HG02973 (cell line): Measurements from ENCODE around the gene CBY3.
"Not testable (repeated sequence)": the region's sequence is repeated elsewhere in the genome, so short reads cannot be mapped to it uniquely, and the experiment has no call there.

ENCODE experiments used
- ATAC-seq: cut with Tn5 transposase; IDR thresholded peaks from one replicate; pipeline ENCODE4 v1.9.1; 2021; ENCODE audit warnings: moderate library complexity; ENCODE audit not compliant: unreplicated experiment

The CBY3 gene

DNA sequence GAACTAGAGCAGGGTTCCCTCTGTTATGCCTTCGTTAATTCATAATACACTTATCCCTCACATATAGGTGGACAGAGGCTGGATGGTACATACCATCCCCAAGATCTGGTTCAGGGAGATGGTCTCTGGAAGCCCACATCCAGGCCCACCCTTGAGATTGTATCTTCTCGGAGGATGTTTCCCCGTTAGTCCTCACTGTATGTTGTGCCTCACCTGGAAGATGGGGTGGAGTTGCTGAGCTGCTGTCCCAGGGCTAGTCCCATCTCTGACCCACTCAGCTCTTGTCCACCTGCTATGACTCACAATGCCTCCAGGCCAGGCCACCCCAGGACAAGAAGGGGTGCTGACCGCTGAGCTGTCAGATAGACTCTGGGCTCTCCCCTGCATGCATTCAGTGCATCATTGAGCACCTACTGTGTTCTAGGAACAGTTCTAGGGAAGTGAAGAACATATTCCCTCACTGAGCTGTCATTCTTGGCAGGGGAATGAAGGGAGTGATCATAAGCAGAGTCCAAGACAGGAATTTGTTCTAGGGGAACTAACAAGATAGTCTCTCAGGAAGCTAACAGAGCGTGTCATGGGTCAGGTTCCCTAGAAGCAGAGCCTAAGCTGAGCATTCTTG is at the start of gene CBY3:
TSS of gene CBY3 (minus strand) at position 255 of the 622 bp plus-strand sequence. CDS start at position 139, 116 bp downstream.
- ATAC-seq: no peak

GRCh38 chr5:179730356-179730755 is 49.5 kb upstream of the CBY3 start:
- ATAC-seq: no peak

DNA sequence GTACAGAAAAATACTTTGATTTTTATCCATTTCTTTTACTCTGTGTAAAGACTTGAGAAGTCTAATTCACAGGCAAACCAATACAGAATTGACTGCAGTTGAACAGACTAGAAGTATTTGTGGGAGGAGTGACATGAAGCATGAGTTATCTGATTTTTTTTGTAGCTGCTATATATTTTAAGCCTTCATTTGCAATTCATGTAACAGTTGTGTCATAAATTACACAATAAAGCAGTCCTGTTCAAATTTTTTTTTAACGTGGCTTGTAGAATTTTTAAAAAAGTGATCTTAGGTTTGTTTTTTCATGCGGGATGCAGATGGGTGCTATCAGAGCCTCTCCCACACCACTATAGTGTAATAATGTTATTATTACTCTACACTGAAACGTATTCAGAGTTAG is 48.9 kb upstream of the CBY3 start:
- no peak for ATAC-seq

DNA sequence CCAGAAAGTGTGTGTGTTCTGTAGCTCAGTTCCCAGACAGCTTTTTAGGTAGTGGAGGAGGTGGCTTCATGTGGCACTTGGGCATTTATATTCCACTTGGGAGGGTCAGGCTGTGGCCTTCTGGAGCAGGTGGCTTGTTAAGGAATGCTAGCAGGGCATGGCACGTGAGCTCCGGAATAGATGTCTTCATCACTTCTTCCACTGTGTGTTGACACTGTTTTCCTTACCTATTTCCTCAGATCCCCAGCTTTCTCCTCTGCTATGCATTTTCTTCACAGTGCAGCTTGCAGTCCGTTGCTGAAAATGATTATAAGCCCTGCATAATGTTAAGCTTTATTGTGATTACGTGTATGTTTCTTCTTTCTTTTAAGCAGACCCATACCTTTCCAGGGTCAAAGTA is 48.5 kb upstream of the CBY3 start:
- ATAC-seq: no peak

DNA sequence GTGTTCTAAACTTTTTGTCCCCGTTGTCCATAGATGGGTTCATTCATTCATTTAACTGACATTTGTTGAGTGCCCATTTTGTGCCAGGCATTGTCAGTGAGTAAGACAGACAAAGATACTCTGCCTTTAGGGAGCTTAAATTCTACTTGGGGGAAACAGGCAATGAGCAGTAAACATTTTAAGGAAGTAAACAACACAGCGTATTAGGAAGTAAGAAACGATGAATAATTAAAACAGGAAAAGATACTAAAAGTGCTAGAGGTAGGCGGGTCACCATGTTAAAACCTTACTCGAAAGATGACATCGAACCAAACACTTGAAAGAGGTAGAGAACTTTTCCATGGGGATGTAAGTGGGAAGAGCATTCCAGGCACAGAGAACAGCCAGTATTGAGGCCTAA is 46.3 kb upstream of the CBY3 start:
- no peak for ATAC-seq

DNA sequence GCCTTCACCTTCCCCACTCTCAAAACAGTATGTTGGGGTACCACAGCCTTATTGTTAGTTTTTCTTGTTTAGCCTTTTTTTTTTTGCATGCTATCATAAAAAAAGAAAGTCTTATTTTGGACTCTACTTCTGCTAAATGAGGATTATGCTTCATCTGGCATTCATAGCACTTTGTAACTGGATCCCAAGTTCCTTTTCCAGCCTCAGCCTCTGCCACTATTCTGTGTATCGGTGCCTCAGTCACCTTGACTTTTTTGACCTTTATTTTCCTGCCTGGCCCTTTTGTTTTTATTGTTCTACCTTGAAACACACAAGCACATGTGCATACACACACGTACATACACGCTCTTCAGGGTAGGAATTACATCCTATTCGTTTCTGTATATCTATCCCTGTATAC is 43.3 kb upstream of the CBY3 start:
- no peak for ATAC-seq

GRCh38 chr5:179720222-179720621 is 39.4 kb upstream of the CBY3 start:
- no peak for ATAC-seq

GRCh38 chr5:179716286-179716685 is 35.5 kb upstream of the CBY3 start:
- no peak for ATAC-seq

DNA sequence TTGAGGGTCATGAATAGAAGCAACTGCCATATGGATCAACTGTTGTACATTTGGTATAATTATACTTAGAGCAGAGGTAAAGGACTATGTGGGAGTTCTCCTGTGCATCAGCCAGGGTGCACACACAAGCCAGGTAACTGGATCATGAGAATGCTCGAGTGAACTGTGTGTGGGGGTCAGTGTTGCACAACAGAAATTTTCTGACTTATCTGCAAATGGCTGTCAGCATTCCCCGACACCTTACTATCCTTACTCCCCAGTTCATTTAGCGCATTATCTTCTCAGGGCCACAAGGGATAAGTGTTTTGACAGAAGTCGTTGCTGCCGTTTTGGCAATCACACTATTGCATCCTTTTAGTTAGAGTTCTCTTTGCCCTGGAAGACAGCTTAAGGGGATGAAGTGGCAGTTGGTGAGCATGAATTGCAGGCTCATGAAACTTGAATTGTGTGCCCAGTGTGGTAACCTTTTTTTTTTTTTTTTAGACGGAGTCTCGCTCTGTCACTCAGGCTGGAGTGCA is 19.6 kb upstream of the CBY3 start:
- ATAC-seq: no peak

DNA sequence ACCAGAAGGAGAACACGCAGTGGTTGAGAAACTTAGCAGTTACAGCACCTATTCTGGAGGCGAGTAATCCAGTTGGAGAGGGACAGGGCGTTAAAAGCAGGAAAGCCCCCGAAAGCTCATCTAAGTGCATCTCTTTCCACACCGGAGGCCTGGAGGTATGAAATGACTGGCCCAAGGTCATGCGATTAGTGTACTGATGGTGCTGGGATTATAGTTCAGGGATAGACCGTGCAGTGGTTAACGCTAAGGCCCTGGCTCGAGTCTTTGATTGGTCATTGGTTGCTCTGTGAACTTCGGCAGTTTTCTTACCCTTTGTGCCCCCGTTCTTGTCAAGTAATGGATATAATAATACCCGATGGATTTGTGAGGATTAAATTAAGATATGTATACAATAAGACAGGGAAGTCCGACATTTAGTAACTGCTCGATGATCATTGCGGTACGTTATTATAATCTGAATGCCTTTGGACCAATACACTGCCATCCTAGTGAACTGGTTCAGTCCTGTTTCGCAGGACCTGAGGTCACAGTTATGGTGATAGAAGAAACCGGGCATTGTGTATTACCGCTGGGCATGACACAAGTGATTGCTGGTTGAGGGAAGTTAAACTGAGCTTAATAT is 18.9 kb upstream of the CBY3 start:
- no peak for ATAC-seq

- ATAC-seq: no peak
Measured at GRCh38 chr5:179698935-179699615, 18.2 kb upstream of the CBY3 start, which contains the start of gene CANX. Gene CANX (plus strand): TSS chr5:179698967. CDS start chr5:179705682, 6,715 bp downstream.

DNA sequence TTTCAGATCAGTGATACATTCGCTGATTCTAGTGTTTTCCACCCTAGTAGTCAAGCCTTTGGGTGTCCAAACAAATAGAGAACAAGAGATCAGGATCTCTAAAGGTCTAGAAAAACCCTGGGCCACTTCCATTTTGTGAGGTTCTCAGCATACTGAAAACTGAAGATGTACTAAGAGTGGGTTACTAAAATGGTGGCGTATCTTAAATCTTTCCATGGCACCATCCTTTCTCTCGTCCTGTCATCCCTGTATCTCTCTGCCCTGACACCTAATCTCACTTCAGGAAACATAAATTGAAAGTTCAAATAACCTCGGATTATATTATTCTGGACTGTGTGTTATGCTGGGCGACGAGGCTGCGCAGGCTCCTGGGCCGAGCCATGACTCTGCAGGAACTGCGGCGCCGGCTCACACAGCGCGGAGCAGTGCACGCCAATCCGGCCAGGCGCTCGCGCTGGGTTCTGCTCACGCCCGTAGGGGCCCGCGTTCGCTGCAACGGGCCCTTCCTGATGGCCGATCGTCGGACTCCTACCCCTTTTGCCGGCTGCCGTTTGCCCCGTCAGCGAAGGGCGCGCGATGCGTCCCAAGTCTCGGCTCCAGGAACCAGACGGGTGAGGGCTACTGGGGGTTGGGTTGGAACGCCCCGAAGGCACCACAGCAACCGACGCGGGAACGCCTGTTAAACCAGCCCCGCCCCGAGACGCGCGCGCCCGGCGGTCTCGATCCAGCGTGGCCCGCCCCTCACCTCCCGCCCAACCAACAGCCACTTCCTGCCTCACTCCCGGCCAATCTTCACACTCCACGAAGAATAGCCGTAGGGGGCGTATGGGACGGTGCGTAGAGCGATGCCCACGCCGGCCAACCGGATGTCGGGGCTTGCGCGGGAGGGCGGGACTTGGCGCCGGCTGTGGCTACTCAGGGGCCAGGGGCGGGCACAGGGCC is 17.4 kb upstream of the CBY3 start:
- peak; percentile 85 for ATAC-seq

GRCh38 chr5:179697543-179697942 is 16.7 kb upstream of the CBY3 start:
- not testable (repeated sequence) for ATAC-seq

GRCh38 chr5:179697108-179697507 is 16.3 kb upstream of the CBY3 start:
- no peak for ATAC-seq

DNA sequence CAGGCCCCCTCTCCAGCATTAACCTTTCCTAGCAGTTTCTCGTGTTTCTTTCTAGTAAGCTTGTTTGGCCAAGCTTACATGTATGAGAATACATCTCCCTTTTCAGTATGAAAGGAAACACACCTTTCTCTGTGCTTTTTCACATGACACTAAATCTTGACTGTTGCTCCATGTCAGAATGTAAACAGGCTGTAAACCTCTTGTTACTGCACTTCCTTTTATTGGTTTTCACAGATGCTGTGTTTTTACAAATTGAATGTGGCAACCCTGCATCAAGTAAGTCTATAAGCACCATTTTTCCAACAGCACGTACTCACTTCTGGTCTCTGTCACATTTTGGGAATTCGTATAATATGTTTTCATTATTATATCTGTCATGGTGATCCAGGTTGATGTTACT is 15.8 kb upstream of the CBY3 start:
- no peak for ATAC-seq

- no peak for ATAC-seq
Measured at GRCh38 chr5:179694561-179694960, 13.7 kb upstream of the CBY3 start.

DNA sequence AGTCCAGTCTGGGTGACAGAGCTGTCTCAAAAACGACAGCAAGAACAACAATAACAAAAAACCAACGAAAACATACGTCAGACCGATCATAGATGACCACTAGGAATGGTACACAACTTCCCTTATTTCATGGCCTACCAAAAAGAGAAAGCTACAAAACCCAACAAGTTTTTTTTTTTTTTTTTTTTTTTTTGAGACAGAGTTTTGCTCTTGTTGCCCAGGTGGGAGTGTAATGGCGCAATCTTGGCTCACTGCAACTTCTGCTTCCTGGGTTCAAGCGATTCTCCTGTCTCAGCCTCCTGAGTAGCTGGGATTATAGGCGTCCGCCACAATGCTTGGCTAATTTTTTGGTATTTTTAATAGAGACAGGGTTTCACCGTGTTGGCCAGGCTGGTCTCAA is 8.4 kb upstream of the CBY3 start:
- not testable (repeated sequence) for ATAC-seq

DNA sequence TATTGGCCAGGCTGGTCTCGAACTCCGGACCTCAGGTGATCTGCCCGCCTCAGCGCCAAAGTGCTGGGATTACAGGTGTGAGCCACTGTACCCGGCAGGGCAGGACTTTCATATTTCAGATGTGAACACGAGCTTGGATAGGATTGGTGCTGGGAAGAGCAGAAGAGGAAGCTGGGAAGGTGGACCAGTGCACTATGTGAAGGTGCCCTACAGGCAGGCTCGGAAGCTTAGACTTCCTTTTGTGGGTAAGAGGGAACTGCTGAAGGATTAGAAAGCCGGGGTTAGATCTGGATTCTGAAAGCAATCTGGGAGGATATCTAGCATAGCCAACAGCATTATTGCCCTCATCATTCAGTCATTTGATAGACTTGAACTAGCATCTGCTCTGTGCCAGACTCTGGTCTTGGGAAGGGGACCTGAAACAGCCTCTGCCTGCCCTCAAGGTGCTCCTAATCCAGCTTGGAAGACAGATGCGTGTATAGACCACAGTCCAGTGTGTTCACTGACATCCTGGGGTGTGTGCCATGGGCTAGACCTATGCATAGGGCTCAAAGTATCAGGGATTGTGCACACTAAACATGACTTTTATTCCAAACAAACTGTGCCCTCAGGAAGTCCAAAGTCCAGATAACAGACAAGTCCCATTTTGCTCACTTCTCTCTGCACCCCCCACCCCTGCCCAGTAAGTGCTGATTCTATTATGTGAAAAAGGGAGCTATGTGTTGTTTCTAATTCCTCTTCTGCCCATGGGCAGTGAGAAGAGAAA is 637 bp downstream of the CBY3 start:
- ATAC-seq: no peak

GRCh38 chr5:179679014-179679674 is 1.7 kb downstream of the CBY3 start:
- peak; percentile 45 for ATAC-seq
